ENCODE results near the gene BORCS5.
"Not testable (repeated sequence)": the region's sequence is repeated elsewhere in the genome, so short reads cannot be mapped to it uniquely, and the experiment has no call there.

Gene BORCS5

DNA sequence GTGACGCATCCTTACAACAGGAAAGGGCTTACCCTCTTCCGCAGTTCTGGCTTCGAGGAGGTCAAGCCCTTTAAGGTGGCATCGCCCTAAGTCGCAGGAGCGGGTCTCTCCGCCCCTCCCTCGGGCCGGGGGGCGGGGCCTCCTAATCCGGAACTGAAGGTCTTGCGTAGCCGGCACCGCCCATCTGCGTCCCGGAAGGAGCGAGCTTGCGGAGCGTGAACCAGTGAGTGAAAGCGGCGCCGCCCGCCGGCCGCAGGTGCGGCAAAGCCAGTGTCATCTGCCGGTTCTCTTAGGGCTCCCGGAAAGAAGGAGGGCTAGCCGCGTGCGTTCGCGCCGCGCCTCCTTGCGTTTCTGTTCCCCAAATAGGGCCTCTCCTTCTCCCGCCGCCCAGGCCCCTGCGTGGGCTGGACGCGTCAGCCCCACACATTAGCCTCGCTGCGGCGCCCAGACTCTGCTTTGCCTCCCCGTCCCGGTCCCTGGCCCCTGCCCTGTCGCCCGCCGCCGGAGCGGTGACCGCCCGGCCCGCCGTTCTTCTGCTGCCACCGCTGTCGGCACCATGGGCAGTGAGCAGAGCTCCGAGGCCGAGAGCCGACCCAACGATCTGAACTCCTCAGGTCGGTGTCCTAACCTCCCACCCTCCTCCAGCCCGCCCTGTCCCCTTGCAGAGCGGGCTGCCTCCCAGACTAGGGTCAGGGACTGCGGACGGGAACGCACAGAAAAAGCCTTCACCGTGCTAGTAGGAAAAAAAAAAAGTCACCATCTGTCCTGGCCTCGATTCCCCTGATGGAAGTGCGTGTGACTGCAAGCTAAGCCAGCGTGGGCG is at the start of gene BORCS5:
Gene BORCS5, plus strand, starts transcription at position 183 of the 823 bp plus-strand sequence. Its CDS starts 374 bp downstream, at position 557.
- DNase-seq = peak; percentile 75

DNA sequence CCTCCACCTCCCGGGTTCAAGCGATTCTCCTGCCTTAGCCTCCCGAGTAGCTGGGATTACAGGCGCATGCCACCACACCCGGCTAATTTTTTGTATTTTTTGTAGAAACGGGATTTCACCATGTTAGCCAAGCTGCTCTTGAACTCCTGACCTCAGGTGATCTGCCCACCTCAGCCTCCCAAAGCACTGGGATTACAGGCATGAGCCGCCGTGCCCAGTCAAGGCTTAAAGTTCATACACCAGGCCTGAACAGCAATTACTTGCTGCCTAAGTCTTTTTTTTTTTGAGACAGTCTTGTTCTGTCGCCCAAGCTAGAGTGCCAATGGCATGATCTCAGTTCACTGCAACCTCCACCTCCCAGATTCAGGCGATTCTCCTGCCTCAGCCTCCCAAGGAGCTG is 46.2 kb upstream of the BORCS5 start:
- DNase-seq = not testable (repeated sequence)

DNA sequence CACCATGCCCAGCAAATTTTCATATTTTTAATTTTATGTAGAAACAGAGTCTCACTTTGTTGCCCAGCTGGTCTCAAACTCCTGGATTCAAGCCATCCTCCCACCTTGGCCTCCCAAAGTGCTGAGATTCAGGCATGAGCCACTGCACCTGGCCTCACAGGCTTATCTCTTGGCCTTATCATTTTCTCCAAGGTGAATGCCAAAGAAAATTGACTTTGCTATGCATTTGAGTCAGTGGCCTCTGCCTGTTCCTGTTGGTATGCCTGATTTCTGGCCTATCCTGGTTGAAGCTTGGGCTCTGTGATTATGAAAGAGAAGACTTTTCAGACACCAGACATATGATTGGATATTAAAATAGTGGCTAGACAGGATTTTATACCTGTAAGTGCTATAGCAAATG is 41.0 kb upstream of the BORCS5 start:
- DNase-seq = no peak

DNA sequence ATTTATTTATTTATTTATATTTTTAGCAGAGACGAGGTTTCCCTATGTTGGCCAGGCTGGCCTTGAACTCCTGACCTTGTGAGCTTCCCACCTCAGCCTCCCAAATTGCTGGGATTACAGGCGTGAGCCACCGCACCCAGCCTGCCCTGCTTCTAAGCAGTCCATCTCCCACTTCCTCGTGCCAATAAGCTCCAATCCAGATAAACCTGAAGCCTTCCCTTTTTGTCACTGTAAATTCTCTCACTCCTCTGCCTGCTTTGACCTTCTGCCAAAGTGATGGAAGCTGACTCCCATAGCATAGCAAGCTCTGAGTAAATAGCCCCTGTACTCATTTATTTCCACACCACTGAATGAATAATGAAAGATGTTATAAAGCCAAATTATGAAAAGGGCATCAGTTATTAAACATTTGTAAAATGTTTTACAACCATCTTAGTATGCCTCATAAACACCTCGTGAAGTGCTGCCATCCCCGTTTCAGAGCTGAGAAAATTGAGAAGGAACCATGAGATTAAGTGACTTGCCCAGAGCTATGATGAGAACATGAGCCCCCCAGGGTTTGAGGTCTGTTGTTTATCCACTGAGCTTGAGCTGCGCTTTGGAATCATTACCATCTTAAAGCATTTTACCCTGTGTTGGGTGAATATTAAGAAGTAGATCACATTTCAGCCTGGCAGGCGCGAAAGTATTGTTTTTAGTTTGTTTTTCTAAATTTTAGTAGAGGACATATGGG is 37.3 kb upstream of the BORCS5 start:
- no peak for DNase-seq

DNA sequence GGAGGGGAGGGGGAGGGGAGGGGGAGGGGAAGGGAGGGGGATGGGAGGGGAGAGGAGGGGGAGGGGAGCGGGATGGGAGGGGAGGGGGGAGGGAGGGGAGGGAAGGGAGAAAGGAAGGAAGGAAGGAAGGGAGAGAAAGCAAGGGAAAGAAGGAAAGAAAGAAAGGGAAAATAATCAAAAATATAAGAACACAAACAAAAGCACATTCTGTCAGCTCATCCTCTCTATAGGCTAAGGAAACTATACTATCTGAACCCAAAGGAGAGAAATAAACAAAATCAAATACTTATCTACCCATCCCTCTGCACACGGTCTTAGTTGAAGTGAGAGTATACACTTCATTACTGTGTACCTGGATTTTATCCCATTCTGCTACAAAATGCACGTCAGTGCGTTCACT is 33.8 kb upstream of the BORCS5 start:
- no peak for DNase-seq

DNA sequence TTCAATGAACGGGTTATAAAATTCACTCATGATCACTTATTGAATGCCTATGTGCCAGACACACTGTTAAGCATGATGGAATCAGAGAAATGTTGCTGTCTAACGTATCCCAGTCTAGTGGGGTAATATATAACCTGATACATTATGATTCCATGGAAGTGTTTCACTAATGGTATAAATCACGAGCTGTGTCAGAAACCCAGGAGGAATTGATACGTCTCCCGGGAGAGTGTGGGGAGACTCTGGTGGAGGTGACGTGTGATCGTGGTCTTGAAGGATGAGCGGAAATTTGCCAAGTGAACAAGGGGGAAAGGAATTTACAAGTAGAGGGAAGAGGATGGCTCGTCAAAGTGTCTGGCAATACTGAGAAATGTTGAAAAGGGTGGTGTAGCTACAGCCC is 33.3 kb upstream of the BORCS5 start:
- DNase-seq = no peak

DNA sequence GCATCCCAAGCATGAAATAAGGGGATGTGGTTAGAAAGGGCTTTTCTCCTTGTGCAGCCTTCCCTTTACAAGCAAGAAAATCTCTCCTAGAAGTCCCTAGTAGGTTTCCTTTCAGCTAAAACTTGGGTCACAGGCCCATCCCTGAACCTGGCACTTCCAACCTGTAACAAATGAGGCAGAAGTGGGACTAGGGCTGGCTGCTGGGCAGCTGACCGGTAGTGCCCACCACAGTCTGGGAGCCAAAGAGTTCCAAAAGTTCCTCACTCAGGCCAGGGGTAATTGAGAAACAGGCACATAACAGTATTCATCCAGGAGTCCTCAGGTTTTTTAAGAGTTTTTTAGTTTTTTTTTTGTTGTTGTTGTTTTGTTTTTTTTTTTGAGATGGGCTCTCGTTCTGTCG is 30.6 kb upstream of the BORCS5 start:
- no peak for DNase-seq

DNA sequence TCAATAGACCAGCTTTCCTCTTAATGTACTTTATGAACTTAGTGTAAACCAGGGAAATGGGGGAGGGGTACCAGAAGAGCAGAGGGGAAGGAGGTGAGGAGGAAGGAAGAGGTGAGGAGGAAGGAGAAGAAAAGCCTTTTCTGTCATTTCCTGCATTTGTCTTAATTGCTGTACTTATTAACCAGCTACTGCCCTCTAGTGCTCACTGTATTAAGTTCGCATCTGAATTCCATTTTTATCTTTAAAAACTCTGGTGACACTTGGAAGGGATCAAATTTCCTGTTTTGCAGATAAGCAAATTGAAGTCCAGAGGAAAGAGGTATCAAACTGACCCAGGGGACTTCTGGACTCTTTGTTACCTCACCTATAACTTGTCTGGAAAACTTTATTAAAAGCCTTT is 29.1 kb upstream of the BORCS5 start:
- DNase-seq = peak; percentile 15

DNA sequence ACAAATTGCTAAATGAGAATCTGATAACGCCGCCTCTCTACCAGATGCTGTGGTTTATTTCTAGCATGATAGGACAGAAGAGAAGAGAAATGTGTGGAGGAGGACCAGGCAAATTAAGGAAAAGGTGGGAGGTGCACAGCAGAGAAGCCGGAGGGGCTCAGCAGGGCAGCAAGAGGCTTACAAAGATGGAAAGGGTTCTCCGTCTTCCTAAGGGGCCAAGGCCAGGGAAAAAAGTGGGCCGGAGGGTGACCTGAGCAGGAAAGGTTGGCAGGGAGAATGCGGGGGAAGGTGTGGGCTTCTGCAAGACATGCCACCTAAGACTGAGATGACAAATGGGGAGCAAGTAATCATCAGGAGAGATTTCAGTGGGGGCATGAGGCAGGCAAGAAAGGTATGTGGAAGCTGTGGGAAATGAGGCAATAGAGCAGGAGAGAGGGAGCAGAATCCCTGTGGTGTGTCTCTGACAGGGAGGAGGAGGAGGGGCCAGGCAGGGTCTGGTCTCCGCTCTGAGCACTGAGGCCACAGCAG is 25.6 kb upstream of the BORCS5 start:
- DNase-seq = no peak

DNA sequence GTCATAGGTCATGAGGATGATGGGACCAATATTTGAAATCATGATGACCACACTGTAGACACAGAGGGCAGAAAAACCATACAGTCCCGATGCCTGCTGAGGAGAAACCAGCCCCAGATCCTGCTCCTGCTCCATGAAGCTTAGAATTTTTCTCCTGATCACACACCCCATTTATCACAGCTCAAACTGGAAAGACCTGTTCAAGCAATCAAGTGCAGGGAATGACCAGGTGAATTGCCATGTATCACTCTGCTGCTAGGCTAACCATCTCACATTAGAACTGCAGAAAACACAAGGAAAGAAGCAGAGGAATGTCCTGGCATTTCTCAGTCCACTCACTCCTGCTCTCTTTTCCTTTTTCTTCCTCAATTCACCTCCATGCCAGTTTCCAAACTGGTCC is 25.0 kb upstream of the BORCS5 start:
- no peak for DNase-seq

DNA sequence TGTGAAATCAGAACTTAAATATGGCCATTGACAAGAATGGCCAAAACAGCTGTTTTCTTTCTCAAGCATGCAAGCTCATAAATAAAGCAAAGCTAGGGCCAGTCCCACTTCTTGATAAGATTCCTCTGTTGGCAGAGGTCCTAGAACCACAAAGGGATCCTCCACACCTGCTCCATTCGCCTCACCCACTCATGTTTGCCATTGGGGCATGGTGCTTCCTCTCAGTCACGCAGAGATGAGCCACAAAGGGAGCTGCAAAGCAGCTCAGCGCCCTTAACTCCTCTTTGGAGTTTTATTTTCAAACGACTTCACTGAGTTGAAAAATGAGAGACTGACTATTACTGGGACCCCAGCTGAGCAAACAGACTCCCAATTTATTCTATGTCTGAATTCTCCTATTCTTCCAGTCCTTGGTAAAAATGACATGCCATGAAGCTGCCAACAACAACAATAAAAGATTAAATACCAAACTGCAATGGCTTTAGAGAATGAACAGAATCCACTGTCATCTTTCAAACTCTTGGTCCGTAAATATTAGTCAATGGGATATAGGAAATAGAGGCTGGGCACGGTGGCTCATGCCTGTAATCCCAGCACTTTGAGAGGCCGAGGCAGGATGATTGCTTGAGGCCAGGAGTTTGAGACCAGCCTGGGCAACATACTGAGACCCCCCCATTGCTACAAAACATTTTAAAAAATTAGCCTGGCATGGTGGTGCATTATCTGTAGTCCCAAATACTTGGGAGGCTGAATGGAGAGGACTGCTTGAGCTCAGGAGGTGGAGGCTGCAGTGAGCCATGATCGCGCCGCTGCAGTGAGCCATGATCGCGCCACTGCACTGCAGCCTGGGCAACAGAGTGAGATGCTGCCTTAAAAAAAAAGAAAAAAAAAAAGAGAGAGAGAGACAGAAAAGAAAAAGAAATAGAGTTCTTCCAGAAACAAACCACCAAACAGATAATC is 23.2 kb upstream of the BORCS5 start:
- DNase-seq = no peak

DNA sequence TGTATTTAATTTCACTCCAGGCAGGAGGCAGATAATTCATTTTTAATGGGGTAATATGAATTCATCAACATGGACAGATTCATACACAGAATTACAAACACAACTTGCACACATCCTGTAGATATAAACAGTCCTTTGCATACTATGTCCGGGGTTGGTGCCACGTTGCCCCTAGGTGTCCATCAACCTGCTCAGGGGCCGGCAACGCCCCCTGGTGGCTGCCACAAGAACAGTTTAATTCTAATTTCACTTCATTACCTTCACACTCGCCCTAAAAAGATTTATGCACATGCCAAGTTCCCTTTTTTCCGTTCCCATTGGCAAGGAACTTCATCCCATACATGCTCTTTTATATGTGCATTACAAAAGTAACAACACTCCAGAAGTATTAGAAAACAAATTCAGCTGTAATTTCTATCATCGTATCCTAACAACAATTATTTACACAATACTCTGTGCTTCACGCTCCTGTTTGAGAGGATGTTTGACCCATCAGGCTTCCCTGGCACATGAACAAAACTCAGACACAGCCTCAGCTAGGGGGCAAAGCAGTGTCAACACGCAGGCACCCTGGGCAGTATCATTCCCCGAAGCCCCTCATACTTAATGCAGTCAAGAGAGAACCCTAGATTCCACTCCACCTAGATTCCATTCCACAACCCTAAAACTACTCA is 22.4 kb upstream of the BORCS5 start:
- DNase-seq = no peak

DNA sequence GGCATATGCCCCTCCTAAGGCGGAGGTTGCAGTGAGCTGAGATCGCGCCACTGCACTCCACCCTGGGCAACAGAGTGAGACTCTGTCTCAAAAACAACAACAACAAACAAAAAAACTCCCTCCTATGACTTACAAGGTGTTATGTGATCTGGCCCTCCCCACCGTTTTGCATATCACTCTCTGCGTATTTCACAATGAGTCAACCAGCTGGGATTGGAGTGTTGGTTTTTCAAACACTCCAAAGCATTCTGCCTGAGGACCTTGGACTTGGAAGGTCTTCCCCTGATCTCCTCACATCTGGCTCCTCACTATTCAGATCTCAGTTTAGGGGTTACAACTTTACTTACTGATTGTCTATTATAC is 20.8 kb upstream of the BORCS5 start:
- no peak for DNase-seq

DNA sequence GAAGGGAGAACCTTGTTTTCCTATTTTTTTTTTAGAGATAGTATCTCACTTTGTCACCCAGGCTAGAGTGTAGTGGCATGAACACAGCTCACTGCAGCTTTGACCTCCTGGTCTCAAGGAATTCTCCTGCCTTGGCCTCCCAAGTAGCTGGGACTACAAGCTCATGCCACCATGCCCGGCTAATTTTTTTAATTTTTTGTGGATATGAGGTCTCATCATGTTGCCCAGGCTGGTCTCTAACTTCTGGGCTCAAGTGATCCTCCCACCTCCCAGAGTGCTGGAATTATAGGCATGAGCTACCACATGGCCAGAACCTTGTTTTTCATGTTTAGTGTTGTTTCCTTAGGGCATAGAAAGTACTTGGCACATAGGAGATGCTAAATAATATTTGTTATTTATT is 20.4 kb upstream of the BORCS5 start:
- no peak for DNase-seq

DNA sequence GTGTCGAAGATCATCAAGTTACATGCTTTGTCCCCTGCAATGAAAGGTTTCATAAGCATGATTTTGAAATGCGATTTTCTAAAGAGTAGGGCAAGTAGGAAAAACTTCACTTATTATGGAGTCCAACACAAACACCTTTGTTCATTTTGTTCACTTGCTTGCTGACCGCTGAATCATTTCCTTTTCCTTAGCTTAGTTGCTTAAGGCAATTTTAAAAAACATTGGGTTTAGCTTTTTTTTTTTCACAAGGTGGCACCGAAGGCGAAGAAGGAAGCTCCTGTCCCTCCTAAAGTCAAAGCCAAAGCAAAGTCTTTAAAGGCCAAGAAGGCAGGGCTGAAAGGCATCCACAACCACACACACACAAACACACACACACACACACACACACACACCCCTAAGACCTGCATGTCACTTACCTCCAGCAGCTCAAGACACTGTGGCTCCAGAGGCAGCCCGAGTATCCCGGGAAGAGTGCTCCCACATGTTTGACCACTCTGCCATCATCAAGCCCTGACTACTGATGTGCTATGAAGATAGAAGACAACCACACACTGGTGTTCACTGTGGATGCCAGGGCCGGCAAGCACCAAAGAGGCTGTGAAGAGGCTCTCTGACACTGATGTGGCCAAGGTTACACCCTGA is 18.2 kb upstream of the BORCS5 start:
- no peak for DNase-seq

DNA sequence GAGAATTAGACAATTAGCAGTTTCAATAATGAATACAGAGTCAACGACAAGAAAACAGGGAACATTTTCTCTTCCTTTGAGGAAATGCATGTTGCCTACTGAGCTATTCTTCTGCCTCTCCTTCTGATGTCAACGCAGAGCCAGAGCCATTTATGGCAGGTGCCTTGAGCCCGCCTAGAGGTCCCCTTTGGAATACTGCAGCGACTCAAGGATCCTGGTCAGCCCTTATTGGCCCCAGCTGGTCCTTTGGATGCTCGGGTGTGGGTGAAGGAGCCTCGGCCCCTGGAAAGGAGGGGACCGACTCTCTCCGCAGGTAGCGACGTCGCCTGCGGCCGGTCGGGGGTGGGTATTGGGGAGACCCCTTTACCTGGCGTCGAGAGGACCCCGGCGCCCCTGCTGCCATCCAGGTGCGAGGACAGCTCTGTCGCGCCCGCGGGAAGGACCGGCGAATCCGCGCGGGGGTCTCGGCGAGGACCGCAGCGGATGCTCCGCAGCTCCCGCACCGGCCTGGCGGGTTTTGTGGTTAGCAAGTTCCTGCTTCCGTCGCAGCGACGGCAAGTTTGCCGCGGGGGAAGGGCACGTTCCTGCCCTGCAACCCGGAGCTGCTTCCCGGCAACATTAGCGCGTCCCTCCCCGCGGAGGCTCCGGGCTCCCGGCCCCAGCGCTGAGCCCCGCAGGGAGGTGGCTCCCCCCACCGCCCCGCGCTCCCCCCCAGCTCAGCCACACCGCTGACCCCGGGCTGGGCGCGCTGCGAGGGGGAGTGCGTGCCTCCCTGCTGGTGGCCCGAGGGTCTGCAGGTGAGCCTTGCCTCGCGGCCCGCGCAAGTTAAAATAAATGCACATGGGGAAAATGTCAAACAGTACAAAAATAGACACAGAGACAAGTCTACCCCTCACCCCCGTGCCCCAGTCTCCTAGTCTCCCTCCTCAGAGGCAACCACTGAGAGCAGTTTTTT is 6.9 kb upstream of the BORCS5 start, which contains the start of gene MANSC1:
Gene MANSC1, minus strand, starts transcription at position 532 of the 955 bp plus-strand sequence. CDS start 6,928 bp downstream, outside the sequence.
- DNase-seq = peak; percentile 21

DNA sequence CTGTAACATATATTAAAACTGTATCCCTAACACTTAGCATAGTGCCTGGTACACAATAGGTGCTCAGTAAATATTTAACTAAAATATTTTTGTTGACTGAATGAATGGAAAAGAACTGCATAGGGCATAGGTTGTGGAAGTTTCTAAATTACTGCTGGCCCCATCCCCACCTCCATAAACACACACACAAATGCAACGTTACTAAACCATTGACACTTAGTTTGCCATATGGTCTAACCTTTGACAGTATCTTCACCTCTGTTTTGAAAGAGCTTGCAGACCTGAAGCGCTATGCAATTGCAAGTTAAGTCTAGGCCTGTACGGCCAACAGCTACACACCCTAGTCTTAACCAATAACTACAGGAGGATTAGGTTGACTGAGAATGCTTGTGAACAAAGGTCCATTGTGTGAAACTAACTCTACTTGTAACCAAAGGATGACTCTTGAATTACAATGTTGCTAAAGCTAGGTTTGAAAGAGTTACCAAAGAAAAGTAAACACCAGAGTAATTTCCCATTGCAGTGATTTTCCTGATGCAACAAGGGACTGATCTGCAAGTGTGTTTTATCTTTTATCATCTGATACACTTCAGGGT is 5.9 kb upstream of the BORCS5 start:
- no peak for DNase-seq

DNA sequence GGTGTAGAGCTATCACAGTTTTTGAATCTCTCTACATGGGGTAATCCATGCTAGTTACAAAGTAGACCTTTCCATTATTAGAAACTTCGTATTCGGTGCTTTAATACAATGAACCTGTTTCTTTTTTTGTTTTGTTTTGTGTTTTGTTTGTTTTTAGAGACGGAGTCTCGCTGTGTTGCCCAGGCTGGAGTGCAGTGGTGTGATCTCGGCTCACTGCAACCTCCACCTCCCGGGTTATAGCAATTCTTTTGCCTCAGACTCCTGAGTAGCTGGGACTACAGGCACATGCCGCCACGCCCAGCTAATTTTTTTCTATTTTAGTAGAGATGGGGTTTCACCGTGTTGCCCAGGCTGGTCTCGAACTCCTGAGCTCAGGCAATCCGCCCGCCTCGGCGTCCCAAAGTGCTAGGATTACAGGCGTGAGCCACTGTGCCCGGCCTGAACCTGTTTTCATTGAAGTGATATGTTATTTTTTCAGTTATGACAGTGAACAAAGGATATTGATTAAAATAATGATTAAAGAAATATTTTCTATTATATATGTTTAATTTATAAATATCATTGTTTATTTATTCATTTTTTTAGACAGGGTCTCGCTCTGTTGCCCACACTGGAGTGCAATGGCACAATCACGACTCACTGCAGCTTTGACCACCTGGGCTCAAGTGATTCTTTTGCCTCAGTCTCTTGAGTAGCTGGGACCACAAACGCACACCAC is 5.3 kb upstream of the BORCS5 start:
- not testable (repeated sequence) for DNase-seq

DNA sequence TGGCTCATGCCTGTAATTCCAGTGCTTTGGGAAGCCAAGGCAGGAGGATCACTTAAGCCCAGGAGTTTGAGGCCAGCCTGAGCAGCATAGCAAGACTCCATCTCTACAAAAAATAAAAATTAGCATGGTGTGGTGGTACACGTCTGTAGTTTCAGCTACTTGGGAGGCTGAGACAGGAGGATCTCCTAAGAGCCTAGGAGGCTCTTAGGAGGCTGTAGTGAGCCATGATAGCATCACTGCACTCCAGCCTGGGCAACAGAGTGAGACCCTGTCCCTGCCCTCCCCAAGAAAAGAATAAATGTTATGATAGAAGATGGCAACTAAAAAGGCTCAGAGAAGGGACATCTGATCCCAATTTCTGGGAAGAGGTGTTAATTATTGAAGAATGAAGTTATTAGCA is 3.6 kb upstream of the BORCS5 start:
- no peak for DNase-seq

All from NCI-H2227 treated with DMSO at 0.1 percent for 48 hours (cell line).